ENCODE data around the gene USP5.

USP5 gene

GRCh38 chr12:6827437-6827911, 24.5 kb upstream of the USP5 start:
- TF ChIP-seq CTCF (IDR thresholded peaks at IDR 0.05), result no peak

GRCh38 chr12:6827982-6828780, 23.8 kb upstream of the USP5 start, which contains the start of gene P3H3:
Gene P3H3 (plus strand): TSS chr12:6828407. CDS start chr12:6828441, 34 bp downstream.
- no peak for TF ChIP-seq CTCF (IDR thresholded peaks at IDR 0.05)

- TF ChIP-seq CTCF (IDR thresholded peaks at IDR 0.05), result no peak
Observed at GRCh38 chr12:6828781-6829535, 23.0 kb upstream of the USP5 start.

- TF ChIP-seq CTCF (IDR thresholded peaks at IDR 0.05), result no peak
Observed at GRCh38 chr12:6829536-6830220, 22.3 kb upstream of the USP5 start.

GRCh38 chr12:6830286-6830890, 21.6 kb upstream of the USP5 start:
- TF ChIP-seq CTCF (IDR thresholded peaks at IDR 0.05), result no peak

GRCh38 chr12:6830999-6831398, 21.0 kb upstream of the USP5 start:
- no peak for TF ChIP-seq CTCF (IDR thresholded peaks at IDR 0.05)

GRCh38 chr12:6831450-6831995, 20.4 kb upstream of the USP5 start:
- TF ChIP-seq CTCF (IDR thresholded peaks at IDR 0.05), result no peak
